ENCODE data around the gene SUMF1.

Gene SUMF1
- 17.8 reads per million, percentile 44 among the genes with 10 or more reads in this experiment for total RNA-seq

- peak; percentile 74 for DNase-seq
Measured at GRCh38 chr3:4466741-4467521, at the start of gene SUMF1. SUMF1 (minus strand) TSS chr3:4467269; CDS start chr3:4467245, 24 bp downstream.

DNA sequence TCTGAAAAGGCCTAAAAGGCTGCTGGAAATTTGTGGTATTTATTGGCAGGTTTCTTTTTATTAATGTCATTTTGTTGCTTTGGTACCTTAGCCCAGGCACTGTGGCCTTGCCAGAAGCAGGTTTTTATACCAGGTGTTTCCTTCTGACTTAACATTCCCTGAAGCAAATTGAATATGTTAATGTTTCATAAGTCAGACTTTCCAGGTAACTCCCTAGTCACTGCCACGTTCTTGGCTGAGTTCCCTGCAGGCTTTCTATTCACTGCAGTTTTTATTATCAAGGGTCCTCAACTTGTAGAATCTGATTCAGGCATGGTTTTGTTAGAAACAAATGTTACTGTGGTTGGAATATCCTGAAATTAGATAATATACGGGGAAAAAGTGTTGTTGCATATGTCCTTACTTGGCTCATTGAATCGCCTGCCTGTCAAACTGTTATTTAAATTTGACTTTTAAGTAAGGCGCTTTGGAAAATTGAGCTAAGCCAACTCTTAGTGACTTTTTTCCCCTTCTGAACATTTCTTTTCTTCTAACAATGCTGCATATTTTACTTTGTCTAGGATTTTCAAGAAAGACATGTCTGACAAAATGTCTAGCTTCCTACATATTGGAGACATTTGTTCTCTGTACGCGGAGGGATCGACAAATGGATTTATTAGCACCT lies 49.0 kb upstream of the SUMF1 start:
- DNase-seq: no peak

DNA sequence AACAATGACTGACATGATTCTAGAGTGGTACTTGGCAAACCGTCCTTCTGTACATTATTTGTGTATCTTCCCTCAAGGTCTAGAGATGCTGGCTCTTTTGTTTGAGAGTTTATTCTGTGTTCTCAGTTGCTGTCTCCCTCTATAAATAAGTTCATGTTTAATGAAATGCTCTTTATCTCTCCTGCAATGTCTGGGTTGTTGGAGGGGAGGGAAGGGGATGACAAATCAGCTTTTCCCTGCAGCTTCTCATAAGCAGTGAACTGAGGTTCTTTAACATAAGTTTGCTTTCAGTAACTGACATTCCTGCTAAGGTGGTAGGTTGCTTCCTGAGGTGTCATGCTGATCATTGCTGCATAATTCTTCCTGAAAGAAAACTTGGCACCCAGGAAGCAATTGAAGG lies 47.8 kb upstream of the SUMF1 start:
- DNase-seq: no peak

DNA sequence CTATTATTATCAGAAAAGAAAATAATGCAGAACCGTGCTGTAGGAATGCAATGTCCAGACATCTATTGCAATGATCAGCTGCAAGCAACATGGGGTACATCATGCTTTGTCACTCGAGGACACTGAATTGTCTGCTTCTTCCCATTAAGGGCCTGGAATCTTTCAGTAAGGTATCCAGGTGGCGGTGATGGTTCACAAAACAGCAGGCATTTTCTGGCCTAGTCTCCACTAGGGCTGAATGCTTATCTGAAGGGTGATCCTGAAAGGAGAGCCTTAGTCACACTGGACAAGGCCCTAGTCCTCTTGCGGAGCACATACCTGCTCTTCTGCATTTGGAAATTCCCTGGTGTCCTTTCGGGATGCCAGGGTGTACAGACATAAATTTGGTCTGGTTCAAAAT lies 47.3 kb upstream of the SUMF1 start:
- no peak for DNase-seq

GRCh38 chr3:4512895-4513616 lies 46.0 kb upstream of the SUMF1 start:
- no peak for DNase-seq

DNA sequence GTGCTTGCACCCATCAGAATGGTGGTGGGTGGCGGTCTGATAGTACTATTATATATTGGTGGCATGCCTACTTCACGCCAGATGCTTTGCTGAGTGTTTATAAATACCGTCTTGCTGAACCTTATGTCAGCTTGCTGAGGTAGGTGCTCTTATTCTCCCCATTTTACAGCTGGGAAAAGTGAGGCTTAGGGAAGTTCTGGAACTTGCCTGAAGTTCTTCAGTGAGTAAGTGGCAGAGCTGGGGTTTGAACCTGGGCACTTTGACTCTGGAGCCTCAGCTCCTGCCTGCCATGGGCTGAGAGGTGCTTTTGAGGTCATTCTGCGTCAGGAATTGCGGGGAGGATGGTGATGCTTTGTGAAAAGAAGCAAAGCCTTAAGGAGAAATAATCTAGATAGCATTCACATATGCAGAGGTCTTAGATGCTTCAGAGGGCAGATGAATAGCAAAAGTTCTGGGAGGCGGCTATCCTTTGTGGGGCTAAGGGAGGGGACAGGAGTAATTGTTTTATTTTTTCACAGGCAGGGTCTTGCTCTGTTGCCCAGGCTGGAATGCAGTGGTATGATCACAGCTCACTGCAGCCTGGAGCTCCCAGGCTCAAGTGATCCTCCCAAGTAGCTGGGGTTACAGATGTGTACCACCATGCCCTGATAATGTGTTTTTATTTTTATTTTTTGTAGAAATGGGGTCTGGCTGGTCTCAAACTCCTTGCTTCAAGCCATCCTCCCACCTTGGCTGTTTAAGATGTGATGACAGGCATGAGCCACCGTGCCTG lies 44.6 kb upstream of the SUMF1 start:
- no peak for DNase-seq

GRCh38 chr3:4509983-4510755 lies 43.1 kb upstream of the SUMF1 start:
- no peak for DNase-seq

GRCh38 chr3:4509043-4509442 lies 42.0 kb upstream of the SUMF1 start:
- no peak for DNase-seq

DNA sequence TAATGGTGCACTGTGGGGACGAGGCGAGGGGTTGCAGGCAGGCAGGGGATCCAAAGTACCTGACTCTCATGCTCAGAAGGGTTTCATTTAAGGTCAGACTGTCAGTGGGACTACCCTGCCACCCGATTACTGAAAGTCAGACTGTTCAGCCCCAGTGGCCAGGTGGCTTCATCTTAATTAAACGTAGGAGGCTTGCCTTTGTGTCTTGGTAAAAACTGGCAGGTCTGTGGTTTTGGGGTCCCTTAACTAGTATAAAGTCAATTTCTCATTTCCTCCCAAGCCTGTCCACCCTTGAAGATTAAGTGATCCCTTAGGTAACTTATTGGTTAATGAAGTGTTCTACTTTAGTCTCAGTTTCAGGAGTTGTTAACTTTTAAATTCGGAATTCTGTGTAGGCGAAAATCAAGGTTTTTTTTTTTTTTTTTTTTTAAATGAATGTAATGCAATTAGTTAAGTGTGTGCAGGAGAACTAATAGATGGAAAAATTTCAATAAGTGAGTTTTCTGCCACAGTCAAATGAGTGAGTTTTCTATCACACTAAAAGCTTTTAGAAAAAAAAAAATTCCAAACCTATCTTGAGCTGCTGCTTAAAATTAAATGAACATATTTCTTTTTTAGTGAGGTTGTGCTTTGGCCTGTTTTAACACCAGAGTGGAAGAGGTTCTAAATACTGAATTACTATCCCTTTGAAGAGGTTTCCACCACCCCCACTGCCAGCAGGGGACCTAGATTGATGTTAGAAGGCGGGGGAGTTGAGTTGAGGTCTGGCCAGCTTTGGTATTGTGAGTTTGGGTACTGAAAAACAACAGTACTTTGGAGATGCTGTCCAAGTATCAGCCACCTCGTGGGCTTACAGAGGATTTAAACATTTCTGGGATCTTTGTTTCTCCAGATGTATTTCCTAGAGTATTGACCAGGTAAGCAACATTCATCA lies 41.2 kb upstream of the SUMF1 start:
- no peak for DNase-seq

GRCh38 chr3:4507024-4507596 lies 40.0 kb upstream of the SUMF1 start:
- DNase-seq: no peak

- no peak for DNase-seq
Measured at GRCh38 chr3:4506559-4507023, 39.5 kb upstream of the SUMF1 start.

- no peak for DNase-seq
Measured at GRCh38 chr3:4505688-4506558, 38.9 kb upstream of the SUMF1 start.

DNA sequence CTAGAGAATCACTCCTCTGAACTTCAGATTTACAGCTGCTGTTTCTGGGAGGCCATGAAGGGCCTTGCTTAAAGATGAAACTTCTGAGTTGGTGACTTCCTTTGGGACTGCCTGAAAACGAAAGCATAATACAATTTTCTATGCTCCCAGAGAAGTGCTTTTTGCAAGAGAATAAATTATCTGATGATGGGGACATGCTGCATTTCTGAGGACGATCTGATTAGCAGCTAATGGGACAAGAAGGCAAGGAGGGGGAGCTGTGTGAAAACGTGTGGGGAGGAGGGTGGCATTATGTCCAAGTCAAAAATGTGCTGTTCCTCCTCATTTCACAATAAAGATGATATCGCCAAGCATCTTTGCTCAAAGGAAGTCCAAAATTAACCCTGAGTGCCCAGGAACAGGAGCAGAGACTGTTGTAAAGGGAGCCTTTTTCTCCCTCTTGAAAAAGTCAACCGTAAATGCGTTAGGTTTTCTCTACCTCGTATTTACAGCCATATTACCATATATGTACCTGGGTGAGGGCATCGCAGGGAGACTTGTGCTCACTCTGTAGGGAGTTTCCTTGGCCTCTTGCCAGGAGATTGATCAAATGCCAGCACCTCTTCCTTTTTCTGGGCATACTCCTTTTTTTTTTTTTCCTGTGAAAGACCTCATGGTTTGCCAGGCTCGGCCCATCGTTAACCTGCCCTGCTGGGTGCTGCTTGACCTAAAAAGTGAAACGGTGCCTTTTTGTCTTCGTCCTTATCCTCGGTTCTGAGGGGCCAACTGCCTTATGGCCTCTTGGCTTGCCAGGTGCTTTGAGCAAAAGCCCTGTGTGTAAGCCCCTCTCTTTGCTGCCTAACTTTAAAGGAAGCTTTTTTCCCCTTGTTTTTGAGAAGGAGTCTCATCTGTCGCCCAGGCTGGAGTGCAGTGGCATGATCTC lies 37.5 kb upstream of the SUMF1 start:
- DNase-seq: peak; percentile 35

DNA sequence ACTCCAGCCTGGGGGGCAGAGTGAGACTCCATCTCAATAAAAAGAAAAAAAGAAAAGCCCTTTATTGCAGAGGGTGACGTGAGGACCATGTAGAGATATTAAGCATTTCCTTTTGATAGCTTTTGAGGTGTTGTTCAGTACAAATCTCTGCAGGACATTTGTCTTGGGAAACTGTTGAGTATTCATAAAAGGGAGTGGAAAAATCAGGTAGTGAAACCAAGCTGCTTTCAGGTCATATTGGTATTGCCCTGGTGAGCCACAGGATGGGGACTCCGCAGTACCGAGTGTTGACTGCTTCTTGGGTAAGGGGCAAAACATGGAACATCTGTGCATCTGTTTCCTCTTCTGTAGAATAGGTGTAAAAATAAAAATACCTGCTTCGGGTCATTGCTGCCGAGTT lies 36.0 kb upstream of the SUMF1 start:
- DNase-seq: no peak

DNA sequence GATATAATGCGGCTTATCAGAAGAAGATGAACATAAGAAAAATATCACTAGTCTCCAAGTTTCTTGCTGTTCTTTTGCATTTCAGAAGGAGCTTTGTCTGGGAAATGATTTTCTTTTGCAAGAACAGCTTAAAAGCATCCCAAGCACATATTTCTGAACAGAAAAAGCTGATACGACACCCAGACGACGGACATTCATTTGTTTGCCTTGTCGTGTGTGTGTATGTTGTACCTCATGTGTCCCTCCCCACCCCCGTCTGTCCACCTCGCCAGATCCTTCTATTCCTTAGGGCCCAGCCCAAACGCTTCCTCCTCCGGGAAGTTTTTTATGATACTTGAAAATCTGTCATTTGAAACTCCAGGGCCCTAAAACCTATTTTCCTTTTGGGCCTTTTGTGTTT lies 34.9 kb upstream of the SUMF1 start:
- DNase-seq: no peak

DNA sequence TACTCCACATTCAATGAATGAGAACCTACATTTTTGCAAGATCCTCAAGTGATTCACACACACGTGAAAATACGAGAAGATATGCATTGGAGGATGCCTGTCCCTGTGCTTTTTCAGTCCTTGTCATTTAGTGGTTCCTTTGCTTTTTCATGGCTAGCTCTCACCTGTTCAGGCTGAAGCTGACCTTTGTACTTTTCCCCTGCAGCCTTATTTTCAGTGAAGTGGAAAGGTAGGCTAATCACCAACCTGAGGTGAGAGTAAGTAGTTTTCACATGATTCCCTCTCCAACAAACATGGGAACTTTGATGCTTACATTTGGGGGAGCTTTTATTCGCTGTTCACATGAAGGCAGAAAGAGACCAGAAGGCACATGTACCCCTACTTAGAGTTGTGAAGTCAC lies 34.4 kb upstream of the SUMF1 start:
- no peak for DNase-seq

DNA sequence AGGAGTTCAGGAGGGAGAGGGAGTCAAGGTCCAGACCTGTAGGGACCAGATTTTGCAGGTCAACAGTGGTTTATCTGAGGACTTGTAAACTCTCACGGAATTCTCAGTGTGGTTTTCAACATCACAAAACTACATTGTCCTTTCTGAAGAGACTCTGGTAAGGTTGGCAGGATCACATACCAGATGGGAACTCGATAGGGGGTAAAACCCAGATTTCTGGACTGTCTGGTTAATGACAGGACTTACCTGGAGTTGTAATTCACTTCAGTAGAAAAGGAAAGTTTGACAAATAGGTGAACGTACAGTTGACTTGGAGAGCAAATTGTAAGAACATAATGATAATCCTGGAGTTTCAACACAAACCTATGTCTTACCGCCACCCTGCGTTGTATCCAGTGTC lies 31.4 kb upstream of the SUMF1 start:
- DNase-seq: no peak

DNA sequence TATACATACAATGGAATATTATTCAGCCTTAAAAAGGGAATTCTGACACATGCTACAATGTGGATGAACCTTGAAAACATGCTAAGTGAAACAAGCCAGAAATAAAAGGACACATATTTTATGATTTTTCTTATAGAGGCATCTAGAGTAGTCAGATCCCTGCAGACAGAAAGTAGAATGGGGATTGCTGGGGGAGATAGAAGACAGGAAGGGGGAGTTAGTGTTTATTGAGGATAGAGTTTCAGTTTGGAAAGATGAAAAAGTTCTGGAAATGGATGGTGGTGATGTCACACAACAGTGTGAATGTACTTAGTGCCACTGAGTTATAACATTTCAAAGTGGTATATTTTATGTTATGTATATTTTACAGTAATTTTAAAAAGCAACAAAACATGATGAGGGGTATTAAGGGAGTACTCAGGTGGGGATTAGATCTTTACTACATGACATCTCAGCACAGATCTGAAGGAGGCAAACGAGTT lies 30.8 kb upstream of the SUMF1 start:
- no peak for DNase-seq

Data from effector CD4-positive, alpha-beta T cell (primary cell).